ENCODE results near the gene SLC2A9. TPM values are rescaled to one million over a fixed set of nuclear protein-coding genes. Genes with fewer than 3 reads are reported as not detected.

SLC2A9 gene
- total RNA-seq, 1 experiment from 2014 or later: 1.9 TPM

- no peak for DNase-seq (ENCODE audit: low spot score)
These were observed 126.5 kb downstream of the SLC2A9 start for GRCh38 chr4:9894644-9895332.

- DNase-seq (ENCODE audit: low spot score): no peak
These were observed 127.8 kb downstream of the SLC2A9 start for GRCh38 chr4:9893329-9894108.

DNA sequence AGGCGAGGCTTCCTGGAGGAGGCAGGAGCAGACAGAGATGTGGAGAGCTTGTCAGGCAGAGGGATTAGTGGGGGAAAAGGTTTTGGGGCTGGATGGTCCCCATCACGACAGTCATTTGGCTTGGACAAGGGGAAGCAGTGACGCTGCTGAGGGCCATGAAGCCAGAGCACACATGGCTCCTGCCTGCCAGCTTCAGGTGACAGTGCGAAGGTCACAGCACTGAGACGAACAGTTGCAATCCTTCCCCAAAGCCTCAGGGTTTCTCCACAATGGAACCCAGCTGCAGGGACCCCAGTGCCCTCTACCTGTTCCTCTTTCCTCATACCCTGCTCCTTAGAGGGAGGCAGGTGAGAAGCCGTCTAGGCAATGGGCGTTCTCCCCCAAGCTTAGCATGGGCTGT lies 129.6 kb downstream of the SLC2A9 start:
- no peak for DNase-seq (ENCODE audit: low spot score)

DNA sequence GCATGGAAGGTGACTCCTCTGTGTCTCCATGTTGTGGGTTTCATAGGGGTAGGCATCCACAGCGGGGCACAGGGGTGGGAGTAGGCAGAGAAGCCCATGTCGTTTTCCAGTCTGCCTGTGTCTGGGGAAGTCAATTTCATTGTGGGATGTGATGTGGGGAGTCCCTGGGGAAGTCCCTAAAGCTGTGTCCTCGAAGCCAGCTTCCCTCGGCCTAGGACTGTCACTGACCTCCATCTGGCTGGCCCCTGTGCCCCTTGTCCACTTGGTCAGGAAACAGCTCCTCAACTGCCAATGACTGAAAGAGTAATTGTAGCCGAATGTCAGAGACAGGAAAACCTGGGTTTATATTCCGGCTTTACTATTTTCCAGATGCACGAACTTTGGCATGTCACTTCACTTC lies 130.2 kb downstream of the SLC2A9 start:
- no peak for DNase-seq (ENCODE audit: low spot score)

DNA sequence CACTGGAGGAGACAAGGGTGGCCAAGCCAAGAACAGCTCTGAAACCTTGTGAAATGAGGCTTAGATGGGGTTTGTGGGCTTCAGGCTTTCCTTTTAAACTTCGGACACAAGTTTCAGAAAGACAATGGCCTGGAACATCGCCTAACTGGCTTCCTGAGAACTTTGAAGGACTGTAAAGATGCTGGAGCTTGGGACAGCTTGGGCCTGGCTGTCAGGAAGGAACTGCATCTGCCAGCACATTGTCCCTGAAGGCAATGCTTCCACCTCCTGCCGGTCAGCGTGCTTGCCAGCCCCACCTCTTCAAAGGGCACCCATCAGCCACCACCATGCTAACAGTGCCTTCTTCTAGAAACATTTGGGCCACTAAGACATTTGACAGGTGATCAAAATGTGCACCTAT lies 132.0 kb downstream of the SLC2A9 start:
- no peak for DNase-seq (ENCODE audit: low spot score)

GRCh38 chr4:9885958-9886357 lies 135.3 kb downstream of the SLC2A9 start:
- no peak for DNase-seq (ENCODE audit: low spot score)

DNA sequence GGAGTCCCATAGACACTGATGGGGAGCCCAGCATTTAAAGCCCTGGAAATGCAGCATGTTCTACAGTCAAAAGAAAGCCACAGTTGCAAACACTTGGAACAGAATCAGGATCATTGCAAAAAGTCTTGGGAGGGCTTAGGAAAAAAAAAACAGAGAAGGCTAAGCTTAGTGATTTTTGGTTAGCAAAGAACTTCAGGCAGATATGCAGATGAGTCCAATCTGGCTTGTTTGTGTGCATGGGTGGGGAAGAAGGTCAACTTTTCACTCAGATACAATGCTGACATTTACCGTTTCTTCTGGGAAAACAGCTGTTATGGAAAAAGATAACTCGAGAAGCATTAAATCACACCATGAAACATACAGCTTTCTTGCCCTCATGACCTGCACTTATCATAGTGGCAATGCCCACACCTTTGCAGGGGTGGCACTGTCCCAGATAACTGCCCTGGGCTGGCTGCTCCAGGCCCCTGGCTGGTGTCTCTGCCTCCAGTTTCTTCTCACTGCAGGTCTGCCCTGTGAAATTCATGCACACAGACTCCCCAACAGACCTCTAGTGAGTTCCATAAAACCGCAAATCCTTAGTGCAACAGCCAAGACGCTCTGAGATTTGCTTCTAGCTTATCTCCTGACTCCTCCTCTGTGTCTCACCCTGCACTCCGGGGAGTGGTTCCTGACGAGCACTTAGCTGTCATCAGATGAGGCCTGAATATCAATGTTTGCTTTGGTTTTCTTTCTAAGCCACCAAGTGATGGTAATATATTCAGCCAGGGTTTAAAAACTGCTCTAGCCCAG lies 140.7 kb downstream of the SLC2A9 start:
- DNase-seq (ENCODE audit: low spot score): no peak

DNA sequence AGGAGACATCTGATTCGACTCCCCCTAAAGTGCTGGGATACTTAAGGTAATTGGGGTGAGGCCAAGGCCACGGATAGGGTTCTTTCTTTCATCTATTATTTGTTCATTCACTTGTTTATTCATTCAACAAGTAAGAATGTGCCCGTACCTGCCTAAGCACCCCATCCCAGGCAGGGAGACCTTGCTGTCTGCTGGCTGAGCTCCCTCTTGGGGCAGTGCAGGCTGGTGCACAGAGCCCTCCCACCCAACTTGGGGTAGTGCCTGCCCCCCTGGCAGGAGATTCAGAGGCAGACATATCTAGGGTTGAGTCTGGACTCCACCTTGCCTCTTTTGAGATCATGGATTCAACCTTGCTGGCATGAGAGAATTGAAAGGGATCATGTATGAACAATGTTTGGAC lies 144.2 kb downstream of the SLC2A9 start:
- no peak for DNase-seq (ENCODE audit: low spot score)

GRCh38 chr4:9875516-9875915 lies 145.8 kb downstream of the SLC2A9 start:
- DNase-seq (ENCODE audit: low spot score): no peak

DNA sequence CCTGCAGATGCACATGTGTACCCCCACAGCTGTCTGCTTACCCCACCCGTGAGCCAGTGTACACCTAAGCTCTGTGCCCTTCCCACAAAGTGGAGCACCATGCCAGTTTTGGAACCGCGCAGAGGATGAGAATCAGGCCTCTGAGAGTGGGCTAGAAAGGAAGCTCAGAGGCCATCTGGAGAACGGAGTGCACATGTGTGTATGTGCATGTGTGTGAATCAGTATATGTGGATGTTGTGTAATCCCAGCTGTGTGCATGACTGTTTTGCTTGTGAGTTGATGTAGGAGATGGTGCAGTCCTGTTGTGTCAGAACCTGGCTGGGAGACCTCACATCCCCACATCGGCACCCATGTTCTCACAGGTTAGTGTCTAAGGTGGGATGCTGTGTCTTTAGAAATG lies 146.9 kb downstream of the SLC2A9 start:
- no peak for DNase-seq (ENCODE audit: low spot score)

GRCh38 chr4:9870165-9870790 lies 151.0 kb downstream of the SLC2A9 start:
- no peak for DNase-seq (ENCODE audit: low spot score)

DNA sequence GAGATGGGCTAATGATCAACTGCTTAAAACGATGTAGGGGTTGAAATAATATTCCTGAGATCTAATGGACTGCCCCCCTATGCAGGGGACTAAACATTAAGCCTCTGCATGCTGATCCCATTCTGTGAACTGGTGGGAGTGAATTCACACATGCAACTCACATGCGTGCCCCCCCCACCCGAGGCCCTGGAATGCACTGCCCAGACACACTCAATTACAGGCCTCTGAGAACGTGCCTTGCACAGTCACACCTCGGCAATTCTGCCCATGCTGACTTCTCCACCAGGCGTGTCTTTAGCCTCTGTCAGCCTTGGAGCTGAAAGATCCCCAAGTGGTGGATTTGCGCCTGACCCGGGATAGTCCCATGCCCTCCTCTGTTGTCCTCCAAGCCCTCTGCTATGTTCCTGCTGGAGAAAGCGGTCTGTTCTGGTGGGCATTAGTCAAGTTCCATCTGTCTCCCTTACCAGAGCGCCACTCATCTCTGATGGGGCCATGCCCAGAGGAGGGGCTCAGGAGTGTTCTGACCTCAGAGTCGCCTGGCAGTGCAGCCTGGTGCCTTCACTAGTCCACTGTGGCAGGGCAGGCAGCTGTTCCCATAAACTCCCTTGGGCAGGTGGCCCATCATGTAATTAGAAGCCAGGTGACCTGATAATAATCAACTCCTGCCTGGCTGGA lies 153.4 kb downstream of the SLC2A9 start:
- DNase-seq (ENCODE audit: low spot score): no peak

GRCh38 chr4:9866931-9867330 lies 154.4 kb downstream of the SLC2A9 start:
- no peak for DNase-seq (ENCODE audit: low spot score)

- DNase-seq (ENCODE audit: low spot score): no peak
These were observed 159.7 kb downstream of the SLC2A9 start for GRCh38 chr4:9861561-9861960.

- DNase-seq (ENCODE audit: low spot score): no peak
These were observed 161.5 kb downstream of the SLC2A9 start for GRCh38 chr4:9859810-9860209.

DNA sequence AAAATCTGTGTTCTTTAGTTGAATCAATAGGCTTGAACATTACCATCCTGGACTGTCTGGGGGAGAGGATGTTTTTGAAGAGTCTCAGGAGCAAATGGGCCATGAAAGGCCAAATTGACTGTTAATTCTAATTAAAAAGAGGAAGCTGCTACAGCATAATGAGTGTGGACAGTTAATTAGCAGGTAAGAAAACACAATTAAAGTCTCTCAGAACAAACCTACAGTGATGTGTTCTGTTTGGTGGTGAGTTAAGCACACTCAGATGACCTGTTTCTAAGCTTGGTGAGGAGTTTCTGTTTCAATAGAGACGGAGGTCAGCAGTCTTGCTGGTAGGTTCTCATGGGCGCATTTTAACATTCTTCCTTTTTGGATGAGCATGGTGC lies 171.8 kb downstream of the SLC2A9 start:
- DNase-seq (ENCODE audit: low spot score): no peak

- DNase-seq (ENCODE audit: low spot score): no peak
These were observed 173.1 kb downstream of the SLC2A9 start for GRCh38 chr4:9847968-9848748.

- DNase-seq (ENCODE audit: low spot score): no peak
These were observed 175.4 kb downstream of the SLC2A9 start for GRCh38 chr4:9845791-9846493.

- DNase-seq (ENCODE audit: low spot score): no peak
These were observed 180.2 kb downstream of the SLC2A9 start for GRCh38 chr4:9841072-9841471.

GRCh38 chr4:9835430-9835829 lies 185.9 kb downstream of the SLC2A9 start:
- DNase-seq (ENCODE audit: low spot score): no peak

Data from HT-29 (cell line).